Keratinocyte (primary cell): ENCODE data around the gene FOXI1. TPM values are rescaled to one million over a fixed set of nuclear protein-coding genes. Genes with fewer than 3 reads are reported as not detected.

Source experiments
- DNase-seq: peaks from one replicate; pipeline ENCODE4 v3.0.0-alpha.2; 2011; ENCODE audit warnings: low read depth, missing footprints, low spot score
- FAIRE-seq: peaks from 2 replicates; lab custom pipeline; 2011; peaks lifted over from hg19 to GRCh38; lab: Jason Lieb, UNC
- H2AFZ ChIP-seq: 2 replicates; pipeline ENCODE4 v1.6.0; 2012; ENCODE audit warnings: low read length, control low read depth, inconsistent platforms; ENCODE audit not compliant: control insufficient read depth
- H3K27ac ChIP-seq: 2 replicates; pipeline ENCODE4 v1.5.1; 2011; ENCODE audit warnings: low read length; ENCODE audit not compliant: control insufficient read depth, insufficient read depth
- H3K27me3 ChIP-seq: 3 replicates; pipeline ENCODE4 v1.6.0; 2011; ENCODE audit warnings: low read length; ENCODE audit not compliant: control insufficient read depth, insufficient read depth; ENCODE audit errors: extremely low read depth
- H3K36me3 ChIP-seq, 2 experiments: 2 replicates in 1 of 2; 3 replicates in 1 of 2; pipeline ENCODE4 v1.5.1; 2011; ENCODE audit warnings: low read length in 2 of 2, mild to moderate bottlenecking in 1 of 2; ENCODE audit not compliant: control insufficient read depth in 2 of 2, insufficient read depth in 2 of 2; ENCODE audit errors: extremely low read depth in 1 of 2
- H3K4me1 ChIP-seq: 3 replicates; pipeline ENCODE4 v1.5.1; 2011; ENCODE audit warnings: low read length; ENCODE audit not compliant: control insufficient read depth, insufficient read depth; ENCODE audit errors: extremely low read depth
- H3K4me2 ChIP-seq: 3 replicates; pipeline ENCODE4 v1.6.0; 2011; ENCODE audit warnings: low read depth, low read length; ENCODE audit not compliant: control insufficient read depth, insufficient read depth; ENCODE audit errors: extremely low read depth
- H3K4me3 ChIP-seq, 3 experiments: fragments of 200-600 bp in 1 of 3; sonication (generic) in 1 of 3; 2 replicates in 2 of 3; 3 replicates in 1 of 3; pipeline ENCODE4 v1.5.1; 2011 to 2016; ENCODE audit warnings: low read length in 3 of 3, mild to moderate bottlenecking in 3 of 3, control low read depth in 2 of 3, inconsistent platforms in 1 of 3, low read depth in 1 of 3, mixed read lengths in 1 of 3, mixed run types in 1 of 3, moderate library complexity in 1 of 3; ENCODE audit not compliant: control insufficient read depth in 2 of 3, insufficient read depth in 2 of 3; ENCODE audit errors: extremely low read depth in 1 of 3
- H3K79me2 ChIP-seq: 2 replicates; pipeline ENCODE4 v1.6.0; 2012; ENCODE audit warnings: low read length; ENCODE audit not compliant: control insufficient read depth, insufficient read depth
- H3K9ac ChIP-seq: 3 replicates; pipeline ENCODE4 v1.6.0; 2011; ENCODE audit warnings: low read length; ENCODE audit not compliant: control insufficient read depth, insufficient read depth; ENCODE audit errors: extremely low read depth
- H3K9me1 ChIP-seq: 3 replicates; pipeline ENCODE4 v1.6.0; 2011; ENCODE audit warnings: low read length; ENCODE audit not compliant: control insufficient read depth, insufficient read depth; ENCODE audit errors: extremely low read depth
- H3K9me3 ChIP-seq: 2 replicates; pipeline ENCODE4 v1.5.1; 2012; ENCODE audit warnings: low read depth, low read length; ENCODE audit not compliant: control insufficient read depth
- H4K20me1 ChIP-seq: 3 replicates; pipeline ENCODE4 v1.6.0; 2011; ENCODE audit warnings: low read length; ENCODE audit not compliant: control insufficient read depth, insufficient read depth; ENCODE audit errors: extremely low read depth
- EZH2 ChIP-seq: IDR thresholded peaks from one replicate; pipeline ENCODE4 v1.6.1; 2012; ENCODE audit warnings: inconsistent platforms, mild to moderate bottlenecking, low read length, moderate library complexity
- dilution Hi-C: fragments of 300-500 bp; cut with MboI; formaldehyde crosslinking; loops from one replicate; pipeline ENCODE4 v1.7.0; 2020; ENCODE audit warnings: low sequenced_read_pairs; ENCODE audit not compliant: extremely low pct_ligation_motif_present
- polyA plus RNA-seq, 5 experiments: library from polyadenylated mRNA; depleted of rRNA in 3 of 5; stranded (reverse) in 3 of 5; stranded (forward) in 1 of 5; unstranded in 1 of 5; fragments of >200 nt; gene quantifications; 1 replicate in 1 of 5; 2 replicates in 3 of 5; 3 replicates in 1 of 5; pipeline versions ENCODE4 v1.2.1 to v1.2.3, GENCODE V29; 2011 to 2012; ENCODE audit warnings: missing spikeins in 2 of 5, low read depth in 1 of 5, low replicate concordance in 1 of 5
- TF ChIP-seq, protein P1 (sequence below), 3 experiments: IDR thresholded peaks in 1 of 3; conservative IDR thresholded peaks in 1 of 3; optimal IDR thresholded peaks in 1 of 3; 2 replicates in 2 of 3; 3 replicates in 1 of 3; pipeline versions ENCODE3 to v1.5.1; 2011; ENCODE audit warnings: low read length in 3 of 3, mild to moderate bottlenecking in 3 of 3, moderate library complexity in 2 of 3, control low read depth in 1 of 3, inconsistent platforms in 1 of 3; ENCODE audit not compliant: insufficient read depth in 2 of 3; ENCODE audit errors: extremely low read depth in 1 of 3

The FOXI1 gene
- polyA plus RNA-seq, 1 donor (not counting 4 experiments of a cell fraction or from before 2014, with no cell fraction given), result not detected

DNA sequence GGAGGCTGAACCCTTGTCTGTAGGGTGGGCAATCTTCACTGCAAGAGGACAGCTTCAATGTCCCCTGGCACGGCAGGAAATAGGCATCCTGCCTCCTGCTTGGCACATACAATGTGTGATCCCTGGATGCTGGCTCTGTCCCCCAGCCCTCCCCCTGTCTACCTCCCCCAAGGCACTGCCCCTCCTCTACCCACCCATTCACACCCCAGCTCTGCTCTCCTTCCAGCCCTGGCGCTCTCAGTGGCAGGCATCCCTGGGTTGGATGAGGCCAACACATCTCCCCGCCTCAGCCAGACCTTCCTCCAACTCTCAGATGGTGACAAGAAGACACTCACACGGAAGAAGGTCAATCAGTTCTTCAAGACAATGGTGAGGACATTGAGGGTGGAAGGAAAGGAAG is 24.1 kb upstream of the FOXI1 start:
- TF ChIP-seq, protein P1, sequence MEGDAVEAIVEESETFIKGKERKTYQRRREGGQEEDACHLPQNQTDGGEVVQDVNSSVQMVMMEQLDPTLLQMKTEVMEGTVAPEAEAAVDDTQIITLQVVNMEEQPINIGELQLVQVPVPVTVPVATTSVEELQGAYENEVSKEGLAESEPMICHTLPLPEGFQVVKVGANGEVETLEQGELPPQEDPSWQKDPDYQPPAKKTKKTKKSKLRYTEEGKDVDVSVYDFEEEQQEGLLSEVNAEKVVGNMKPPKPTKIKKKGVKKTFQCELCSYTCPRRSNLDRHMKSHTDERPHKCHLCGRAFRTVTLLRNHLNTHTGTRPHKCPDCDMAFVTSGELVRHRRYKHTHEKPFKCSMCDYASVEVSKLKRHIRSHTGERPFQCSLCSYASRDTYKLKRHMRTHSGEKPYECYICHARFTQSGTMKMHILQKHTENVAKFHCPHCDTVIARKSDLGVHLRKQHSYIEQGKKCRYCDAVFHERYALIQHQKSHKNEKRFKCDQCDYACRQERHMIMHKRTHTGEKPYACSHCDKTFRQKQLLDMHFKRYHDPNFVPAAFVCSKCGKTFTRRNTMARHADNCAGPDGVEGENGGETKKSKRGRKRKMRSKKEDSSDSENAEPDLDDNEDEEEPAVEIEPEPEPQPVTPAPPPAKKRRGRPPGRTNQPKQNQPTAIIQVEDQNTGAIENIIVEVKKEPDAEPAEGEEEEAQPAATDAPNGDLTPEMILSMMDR (optimal IDR thresholded peaks at IDR 0.05 in 1 of 3, IDR thresholded peaks at IDR 0.05 in 1 of 3, conservative IDR thresholded peaks at IDR 0.05 in 1 of 3; ENCODE audit: extremely low read depth in 1 of 3, insufficient read depth in 2 of 3, low read length in 3 of 3), result no peak
- no peak for TF ChIP-seq EZH2
- no peaks in the 10 kb centered on the region for H3K4me1 ChIP-seq
- no peaks in the 10 kb centered on the region for H3K9me3 ChIP-seq
- no peak overlapping the region for H3K4me3 ChIP-seq
- H3K9ac ChIP-seq, result no peak overlapping the region
- no peaks in the 10 kb centered on the region for H3K9me1 ChIP-seq
- H3K27ac ChIP-seq, result no peak overlapping the region
- FAIRE-seq, result no peak
- dilution Hi-C loops, result no loop called here
- no peaks in the 10 kb centered on the region for H3K27me3 ChIP-seq
- H3K36me3 ChIP-seq, result no peaks in the 10 kb centered on the region
- no peak overlapping the region for H3K4me2 ChIP-seq
- no peak for DNase-seq
- no peaks in the 10 kb centered on the region for H3K79me2 ChIP-seq
- H2AFZ ChIP-seq, result no peak overlapping the region
- H4K20me1 ChIP-seq, result no peaks in the 10 kb centered on the region

DNA sequence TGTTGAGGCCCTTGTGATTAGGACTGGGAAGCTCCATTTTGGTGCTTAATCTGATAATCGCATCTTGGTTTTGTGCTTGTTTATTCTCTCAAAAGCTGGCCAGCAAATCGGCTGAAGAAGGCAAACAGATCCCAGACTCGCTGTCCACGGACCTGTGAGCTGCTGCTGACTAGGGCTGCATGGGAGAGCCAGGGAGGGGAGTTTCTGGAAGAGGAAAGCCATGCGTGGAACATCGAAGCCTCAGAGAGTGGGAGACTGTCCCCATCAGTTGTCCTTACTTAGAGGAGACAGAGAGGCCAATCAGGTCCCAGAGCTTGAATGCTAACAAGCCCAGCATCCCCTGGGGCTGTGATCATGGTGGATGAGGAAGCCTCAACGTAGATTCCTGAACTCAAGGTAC is 23.0 kb upstream of the FOXI1 start:
- no peak overlapping the region for H3K27ac ChIP-seq
- H3K4me3 ChIP-seq, result no peak overlapping the region
- H3K9me1 ChIP-seq, result no peaks in the 10 kb centered on the region
- H3K4me1 ChIP-seq, result no peaks in the 10 kb centered on the region
- FAIRE-seq, result no peak
- no peaks in the 10 kb centered on the region for H3K79me2 ChIP-seq
- dilution Hi-C loops, result no loop called here
- TF ChIP-seq EZH2, result no peak
- TF ChIP-seq, protein P1 (optimal IDR thresholded peaks at IDR 0.05 in 1 of 3, IDR thresholded peaks at IDR 0.05 in 1 of 3, conservative IDR thresholded peaks at IDR 0.05 in 1 of 3; ENCODE audit: extremely low read depth in 1 of 3, insufficient read depth in 2 of 3, low read length in 3 of 3), result no peak
- no peaks in the 10 kb centered on the region for H3K27me3 ChIP-seq
- no peak overlapping the region for H2AFZ ChIP-seq
- H3K4me2 ChIP-seq, result no peak overlapping the region
- no peaks in the 10 kb centered on the region for H4K20me1 ChIP-seq
- no peaks in the 10 kb centered on the region for H3K9me3 ChIP-seq
- no peaks in the 10 kb centered on the region for H3K36me3 ChIP-seq
- DNase-seq, result no peak
- no peak overlapping the region for H3K9ac ChIP-seq
